HPDE6-E6E7 (cell line): ENCODE results near the gene CFAP20DC.
A peak's percentile ranks its signal among the peaks of the same experiment; 100 is the strongest.
"Not testable (repeated sequence)": the region's sequence is repeated elsewhere in the genome, so short reads cannot be mapped to it uniquely, and the experiment has no call there.

Source experiments
- DNase-seq: peaks from one replicate; pipeline ENCODE4 v3.0.0; 2011; ENCODE audit warnings: missing footprints; ENCODE audit errors: extremely low spot score

CFAP20DC gene

DNA sequence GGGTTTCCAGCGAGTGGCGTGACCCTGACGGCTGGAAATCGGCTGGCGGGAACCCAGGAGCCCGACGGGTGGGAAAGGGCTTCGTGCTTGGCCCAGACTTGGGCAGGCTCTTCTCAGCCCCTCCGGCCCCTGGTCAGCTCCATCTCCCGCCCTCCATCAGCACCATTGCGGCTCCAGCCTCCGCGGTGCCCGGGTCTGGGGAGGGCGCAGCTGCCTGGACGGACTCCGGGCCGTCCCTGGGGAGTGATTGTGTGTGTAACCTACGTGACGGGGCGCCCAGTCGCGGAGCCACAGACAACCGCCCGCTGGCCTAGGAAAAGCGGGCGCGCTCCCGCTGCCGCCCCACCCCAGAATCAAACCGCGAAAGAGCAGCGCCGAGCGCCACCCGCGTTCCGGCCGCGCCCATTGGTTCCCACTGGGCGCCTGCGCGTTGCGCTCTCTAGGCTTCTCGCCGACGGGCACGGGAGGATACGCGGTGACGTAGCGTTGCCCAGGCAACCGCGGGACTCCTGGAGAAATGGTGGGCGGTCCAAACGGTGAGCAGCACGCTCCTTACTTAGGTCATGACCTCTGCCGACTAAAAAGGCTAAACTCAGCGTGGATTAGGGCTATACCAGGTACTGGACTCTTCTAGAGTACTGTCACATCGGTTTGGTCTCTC, at the start of gene CFAP20DC:
Gene CFAP20DC (minus strand): TSS at position 355 of the 661 bp plus-strand sequence. CDS start 394 bp downstream, outside the sequence.
- peak; percentile 66 for DNase-seq

DNA sequence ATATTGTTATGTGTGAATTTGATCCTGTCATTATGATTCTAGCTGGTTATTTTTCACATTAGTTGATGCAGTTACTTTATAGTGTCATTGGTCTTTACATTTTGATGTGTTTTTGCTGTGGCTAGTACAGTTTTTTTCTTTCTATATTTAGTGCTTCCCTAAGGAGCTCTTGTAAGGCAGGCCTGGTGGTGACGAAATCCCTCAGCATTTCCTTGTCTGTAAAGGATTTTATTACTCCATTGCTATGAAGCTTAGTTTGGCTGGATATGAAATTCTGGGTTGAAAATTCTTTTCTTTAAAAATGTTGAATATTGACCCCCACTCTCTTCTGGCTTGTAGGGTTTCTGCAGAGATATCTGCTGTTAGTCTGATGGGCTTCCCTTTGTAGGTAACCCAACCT, 48.7 kb upstream of the CFAP20DC start:
- DNase-seq, result not testable (repeated sequence)

DNA sequence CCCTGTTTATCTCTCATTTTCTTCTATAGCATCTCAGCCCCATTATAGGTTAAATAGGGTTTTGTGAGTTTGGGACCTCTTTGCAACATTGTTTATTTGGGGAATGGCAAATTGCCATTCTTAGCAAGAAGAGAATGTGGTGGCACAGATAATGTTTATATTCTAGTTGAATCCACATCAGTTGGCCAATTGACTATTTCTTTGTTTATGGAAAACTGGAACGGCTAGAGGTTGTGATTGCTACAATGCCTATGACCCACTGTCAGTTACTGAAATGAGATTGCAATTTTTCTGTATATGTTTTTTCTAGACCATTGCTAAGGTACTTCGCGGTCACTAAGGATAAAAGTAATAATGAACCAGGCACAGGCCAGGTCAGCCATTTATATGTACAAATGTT, 44.6 kb upstream of the CFAP20DC start:
- DNase-seq, result no peak

DNA sequence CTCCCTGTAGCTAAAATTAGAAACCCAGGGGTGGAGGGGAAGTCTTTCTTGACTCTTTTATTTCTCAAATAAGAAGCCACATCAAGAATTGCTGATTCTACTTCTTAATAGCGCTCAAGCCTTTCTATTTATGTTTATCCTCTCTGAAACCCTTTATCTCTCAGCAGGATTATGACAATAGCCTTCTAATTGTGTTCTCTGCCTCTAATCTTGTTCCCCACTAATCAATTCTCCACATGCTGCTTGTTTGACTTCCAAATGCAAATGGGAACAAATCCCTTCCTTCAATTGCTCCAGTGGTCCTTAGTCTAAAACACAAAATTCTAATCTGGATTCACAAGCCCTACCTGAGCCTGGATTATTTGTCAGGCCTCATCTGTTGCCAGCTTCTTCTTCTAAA, 43.7 kb upstream of the CFAP20DC start:
- DNase-seq, result no peak

DNA sequence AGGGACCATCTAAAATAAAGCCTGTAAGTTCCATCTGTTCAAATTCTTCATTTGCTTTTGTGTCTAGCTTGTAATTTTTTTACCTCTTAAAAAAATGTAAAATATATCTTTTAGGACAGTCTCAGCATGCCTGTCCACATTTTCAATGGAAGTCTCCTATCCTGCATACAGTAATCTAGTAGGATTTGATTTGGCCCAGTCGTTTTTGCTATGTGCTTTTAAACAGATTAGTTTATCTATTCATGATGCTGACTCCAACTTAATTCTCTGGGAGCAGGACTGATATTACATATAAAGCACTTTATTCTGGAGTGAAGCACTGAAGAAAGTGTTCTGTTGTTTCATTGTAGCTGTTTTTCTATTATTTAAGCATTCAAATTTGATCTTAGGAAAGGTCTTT, 38.9 kb upstream of the CFAP20DC start:
- no peak for DNase-seq

DNA sequence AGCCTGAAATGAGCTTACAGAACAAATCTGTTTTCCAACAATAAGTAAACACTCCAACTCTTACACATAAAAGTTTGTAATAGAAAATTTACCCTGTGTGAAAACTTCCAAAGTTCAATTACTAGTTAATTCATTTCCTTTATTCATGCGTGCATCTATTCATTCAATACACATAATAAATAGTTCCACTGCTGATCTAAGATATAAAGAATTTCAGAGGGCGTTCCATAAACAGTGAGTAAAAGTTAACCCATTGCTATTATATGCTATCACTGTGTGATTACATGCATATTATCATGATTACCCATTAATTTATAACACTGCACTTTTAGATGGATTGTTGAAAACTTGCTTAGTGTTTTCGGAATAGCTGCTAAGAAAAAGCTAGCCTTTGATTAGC, 36.2 kb upstream of the CFAP20DC start:
- no peak for DNase-seq

DNA sequence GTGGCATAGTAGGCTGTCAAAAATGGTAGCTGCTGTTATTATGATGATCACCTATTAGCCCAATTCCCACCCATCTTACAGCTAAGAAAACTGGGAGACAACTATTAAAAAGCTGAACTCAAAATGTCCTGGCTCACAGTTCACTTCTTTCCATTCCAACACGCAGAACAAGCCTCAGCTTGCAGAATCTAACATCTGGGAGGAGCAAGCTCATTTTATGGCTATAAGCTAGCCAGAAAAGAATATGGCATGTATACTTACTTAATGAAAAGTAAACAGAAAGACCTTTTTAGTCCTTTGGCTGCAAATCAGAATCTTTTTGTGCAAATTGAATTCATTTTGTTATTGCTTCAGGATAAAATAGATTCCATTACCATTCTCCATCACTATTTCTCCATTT, 34.8 kb upstream of the CFAP20DC start:
- DNase-seq, result no peak

DNA sequence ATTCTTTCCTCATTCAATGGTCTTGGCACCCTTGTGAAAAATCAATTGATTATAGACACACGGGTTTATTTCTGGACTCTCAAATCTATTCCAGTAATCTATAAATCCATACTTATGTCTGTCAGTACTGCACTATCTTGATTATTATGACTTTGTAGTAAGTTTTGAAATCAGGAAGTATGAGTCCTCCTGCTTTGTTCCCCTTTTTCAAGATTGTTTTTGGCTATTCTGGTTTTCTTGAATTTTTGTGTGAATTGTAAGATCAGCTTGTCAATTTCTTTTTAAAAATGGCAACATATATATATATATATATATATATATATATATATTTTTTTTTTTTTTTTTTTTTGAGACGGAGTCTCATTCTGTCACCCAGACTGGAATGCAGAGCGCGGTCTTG, 32.3 kb upstream of the CFAP20DC start:
- no peak for DNase-seq

DNA sequence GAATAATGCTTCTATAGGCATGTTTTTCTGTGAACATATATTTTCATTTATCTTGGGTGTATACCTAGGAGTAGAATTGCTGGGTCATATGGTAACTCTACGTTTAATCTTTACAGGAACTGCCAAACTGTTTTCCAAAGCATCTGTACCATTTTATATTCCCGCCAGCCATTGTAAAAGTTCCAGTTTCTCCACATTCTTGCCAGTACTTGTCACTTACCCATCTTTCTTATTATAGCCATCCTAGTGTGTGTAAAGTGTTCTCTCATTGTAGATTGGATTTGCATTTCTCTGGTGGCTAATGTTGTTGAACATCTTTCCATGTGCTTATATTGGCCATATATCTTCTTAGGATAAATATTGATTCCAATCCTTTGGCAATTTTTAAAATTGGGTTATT, 31.2 kb upstream of the CFAP20DC start:
- no peak for DNase-seq

DNA sequence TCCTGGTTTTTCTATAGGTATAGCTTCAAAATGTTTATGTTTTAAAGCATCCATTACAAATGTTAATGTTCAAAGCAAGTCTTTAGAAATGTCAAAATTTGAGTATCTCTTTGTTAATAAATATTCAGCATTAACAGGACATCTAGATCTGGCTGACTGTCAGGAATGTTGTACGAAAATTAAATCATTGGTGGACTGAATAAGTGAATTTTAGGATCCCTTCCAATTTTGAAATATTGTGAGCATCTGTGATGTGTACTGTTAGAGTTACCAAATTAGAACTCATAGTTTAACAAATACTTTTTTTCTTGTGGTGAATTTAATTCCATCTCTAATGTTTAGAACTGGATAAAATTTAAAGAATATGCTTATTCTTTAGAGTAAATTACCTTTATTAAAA, 30.1 kb upstream of the CFAP20DC start:
- DNase-seq, result no peak

DNA sequence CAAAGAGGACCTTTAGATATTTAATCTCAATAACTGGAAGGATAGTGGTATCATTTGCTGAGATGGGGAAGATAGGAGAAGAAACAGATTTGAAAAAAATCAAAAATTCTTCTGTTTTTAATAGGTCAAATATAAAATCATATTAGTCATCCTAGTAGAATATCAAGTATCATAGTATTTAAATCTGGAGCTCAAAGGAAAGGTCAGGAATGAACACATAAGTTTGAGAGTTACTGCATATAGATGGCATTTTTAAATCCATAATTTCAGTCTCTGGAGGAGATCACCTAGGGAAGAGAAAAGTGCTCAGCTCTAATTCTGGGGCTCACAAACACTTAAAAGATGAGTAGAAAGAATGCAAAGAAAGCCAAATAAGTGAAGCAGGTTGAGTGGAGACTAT, 24.9 kb upstream of the CFAP20DC start:
- no peak for DNase-seq

DNA sequence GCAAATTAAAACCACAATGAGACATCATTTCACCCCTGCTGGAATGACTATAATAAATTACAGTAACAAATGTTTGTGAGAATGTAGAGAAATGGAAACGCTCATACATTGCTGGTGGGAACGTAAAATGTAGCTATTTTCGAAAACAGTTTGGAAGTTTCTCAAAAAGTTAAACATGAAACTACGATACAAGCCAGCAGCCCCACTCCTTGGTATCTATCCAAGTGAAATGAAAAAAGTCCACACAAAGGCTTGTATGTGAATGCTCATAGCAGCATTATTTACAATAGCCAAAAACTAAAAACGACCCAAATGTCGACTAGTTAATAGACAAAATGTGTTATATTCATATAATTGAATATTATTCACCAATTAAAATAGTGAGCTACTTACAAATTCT, 22.9 kb upstream of the CFAP20DC start:
- no peak for DNase-seq

DNA sequence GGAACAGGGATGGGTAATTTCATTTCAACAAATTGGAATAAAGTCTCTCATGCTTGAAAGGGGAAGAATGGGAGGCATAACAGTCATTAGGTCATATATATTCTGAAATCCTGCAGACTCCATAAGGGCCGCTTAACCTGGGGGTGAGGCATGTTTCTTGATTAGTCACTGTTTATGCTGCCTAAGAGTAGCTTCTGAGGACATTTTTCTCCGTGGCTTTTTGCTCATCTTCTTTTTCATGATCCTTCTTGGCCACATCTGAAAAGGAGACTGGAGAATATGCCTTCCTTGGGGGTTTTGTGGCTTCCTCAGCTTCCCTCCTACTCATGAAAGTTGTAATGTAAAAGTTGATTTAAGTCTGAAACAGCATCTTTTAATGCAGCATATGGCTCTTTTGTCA, 20.0 kb upstream of the CFAP20DC start:
- no peak for DNase-seq

DNA sequence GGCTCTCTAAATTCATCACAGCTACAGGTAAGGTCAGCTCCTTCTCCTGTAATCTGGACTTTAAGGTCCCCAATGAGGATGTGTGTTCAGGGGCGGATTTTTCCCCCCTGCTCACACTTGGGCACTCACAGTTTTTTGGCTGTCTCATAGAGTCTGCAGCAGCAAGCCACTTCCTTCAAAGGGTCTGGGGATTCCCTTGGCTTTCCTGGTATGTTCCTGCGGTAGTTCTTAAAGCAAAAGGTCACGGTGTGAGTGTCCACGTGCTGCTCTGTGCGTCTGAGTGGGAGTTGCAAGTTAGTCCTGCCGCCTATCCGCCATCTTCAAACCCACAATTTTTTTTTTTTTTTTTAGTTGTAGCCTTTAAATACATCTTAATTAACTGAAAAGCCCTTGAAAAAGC, 15.4 kb upstream of the CFAP20DC start:
- DNase-seq, result no peak

DNA sequence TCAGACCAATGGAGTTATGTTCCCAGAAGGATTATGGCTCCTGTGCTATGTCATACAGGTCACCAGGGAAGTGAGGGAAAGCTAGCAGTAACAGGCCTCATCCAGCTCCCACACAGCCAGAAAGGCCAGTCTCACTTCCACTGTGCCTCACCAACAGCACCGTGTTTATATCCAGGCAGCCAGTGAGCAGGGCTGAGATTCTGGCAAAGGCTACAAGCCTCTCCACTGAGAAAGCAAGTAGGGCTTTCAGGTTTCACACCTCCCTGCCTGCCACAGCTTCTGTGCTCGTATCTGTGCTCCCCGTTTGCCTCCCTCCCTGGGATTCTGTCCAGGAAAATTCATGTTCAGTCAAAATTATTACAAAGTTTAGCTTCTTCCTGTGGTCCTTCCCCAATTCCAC, 14.9 kb upstream of the CFAP20DC start:
- no peak for DNase-seq

DNA sequence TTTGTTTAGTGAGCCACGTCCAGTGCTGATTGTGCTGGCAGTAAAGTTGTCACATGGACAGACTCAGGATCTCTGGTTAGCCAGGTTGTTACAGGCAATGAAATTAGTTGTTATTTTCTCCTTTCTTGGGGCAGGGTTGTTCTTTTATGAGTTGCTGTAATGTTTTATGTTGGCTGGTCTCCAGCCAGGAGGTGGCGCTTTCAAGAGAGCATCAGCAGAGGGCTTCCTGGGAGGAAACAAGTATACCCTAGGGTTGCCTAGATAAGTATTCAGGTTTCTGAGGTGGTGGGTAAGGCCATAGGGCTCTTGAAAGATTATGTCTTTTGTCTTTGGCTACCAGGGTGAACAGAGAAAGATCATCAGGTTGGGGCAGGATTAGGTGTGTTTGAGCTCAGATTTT, 14.5 kb upstream of the CFAP20DC start:
- no peak for DNase-seq

DNA sequence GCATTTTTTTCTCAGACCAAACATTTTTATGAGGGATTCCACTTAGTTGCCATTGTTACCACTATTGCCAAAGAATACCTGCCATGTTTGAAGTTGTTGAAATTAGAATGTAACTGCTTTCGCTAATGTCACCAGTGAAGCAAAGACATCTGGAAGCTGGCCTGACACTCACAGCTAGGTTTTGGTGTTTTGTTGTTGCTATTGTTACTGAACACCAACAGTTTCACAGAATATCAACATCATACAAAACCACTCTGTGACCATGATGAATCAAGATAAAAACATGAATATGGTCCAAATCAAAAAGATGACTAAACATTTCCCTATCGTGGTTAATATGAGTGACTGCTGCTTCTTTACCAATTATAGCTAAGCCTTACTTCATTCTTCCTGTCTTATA, 6.9 kb upstream of the CFAP20DC start:
- DNase-seq, result no peak

DNA sequence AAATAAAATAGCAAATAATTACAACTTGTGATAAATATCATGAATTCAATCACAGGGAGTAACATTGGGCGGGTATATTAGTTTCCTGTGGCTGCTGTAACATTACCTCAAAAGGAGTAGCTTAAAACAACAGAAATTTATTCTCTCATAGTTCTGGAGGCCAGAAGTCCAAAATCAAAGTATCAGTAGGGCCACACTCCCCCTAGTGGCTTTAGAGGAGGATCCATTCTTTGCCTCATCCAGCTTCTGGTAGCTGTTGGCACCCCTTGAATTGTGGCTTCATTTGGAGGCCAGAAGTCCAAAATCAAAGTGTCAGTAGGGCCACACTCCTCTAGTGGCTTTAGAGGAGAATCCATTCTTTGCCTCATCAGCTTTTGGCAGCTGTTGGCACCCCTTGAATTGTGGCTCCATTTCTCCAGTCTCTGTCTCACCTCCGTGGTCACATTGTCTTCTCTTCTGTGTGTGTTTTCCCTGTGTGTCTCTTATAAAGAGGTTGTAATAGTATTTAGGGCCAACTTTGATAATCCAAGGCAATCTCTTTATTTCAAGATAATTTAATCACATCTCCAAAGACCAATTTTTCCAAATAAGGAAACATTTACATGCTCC, 3.1 kb upstream of the CFAP20DC start:
- DNase-seq, result no peak

DNA sequence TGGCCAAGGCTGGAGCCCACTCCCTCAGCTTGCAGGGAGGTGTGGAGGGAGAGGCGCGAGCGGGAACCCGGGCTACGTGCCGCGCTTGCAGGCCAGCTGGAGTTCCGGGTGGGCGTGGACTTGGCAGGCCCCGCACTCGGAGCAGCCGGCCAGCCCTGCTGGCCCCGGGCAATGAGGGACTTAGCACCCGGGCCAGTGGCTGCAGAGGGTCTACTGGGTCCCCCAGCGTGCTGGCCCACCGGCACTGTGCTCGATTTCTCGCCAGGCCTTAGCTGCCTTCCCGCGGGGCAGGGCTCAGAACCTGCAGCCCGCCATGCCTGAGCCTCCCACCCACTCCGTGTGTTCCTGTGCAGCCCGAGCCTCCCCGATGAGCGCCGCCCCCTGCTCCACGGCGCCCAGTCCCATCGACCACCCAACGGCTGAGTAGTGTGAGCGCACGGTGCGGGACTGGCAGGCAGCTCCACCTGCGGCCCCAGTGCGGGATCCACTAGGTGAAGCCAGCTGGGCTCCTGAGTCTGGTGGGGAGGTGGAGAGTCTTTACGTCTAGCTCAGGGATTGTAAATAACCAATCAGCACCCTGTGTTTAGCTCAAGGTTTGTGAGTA, 1.1 kb upstream of the CFAP20DC start:
- not testable (repeated sequence) for DNase-seq

DNA sequence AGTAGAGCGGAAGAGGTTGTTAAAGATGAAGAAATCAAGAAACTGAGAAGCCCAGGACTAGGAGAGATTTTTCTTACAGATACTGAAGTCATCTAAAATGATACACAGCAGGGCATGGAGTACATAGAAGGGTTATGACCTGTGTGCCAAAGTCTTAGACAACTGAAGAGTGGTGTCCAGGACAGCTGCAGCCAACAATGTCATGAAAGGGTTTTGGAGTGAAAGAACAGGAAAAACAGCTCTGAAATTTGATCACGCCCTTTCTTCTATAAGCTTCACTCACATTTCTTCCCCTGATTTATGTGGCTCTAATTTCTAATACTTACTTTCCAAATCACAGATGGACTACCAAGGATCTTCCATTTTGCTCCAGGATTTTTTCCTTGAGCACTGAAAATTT, 3.0 kb downstream of the CFAP20DC start:
- no peak for DNase-seq

DNA sequence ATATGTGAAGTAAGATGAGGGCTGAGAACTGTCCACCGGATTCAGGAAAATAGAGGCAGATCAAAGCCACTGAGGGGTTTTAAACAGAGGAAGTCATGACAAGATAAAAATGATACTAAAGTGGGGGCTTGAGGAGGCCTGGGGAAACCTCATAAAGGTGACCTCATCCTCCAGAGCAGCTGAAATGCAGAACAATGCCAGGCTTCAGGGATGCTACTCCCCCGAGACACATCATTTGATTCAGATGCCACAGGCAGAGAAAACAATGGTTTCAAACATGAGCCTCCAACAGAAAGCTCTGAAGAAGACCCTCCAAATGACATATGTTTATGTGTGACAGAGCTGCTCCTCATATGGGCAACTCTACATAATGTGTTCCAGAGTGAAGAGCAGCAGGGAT, 6.4 kb downstream of the CFAP20DC start:
- DNase-seq, result no peak

DNA sequence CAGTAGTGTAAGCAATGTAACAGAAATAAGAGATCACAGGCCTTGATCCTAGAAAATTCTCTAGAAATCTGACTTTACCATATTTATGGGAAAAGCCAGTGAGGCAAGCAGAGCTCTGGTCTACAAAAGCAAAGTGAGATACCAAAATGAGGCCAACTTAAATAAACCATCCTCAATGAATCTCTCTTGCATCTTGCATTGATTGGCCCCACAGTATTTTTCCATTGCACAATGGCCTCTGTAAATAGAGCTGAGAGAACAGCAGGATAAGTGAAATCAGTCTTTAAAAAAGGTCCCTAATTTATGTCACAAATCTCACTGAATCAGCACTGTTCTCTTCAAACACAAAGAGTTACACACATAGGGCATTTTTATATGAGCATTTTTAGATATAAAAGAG, 8.9 kb downstream of the CFAP20DC start:
- no peak for DNase-seq

DNA sequence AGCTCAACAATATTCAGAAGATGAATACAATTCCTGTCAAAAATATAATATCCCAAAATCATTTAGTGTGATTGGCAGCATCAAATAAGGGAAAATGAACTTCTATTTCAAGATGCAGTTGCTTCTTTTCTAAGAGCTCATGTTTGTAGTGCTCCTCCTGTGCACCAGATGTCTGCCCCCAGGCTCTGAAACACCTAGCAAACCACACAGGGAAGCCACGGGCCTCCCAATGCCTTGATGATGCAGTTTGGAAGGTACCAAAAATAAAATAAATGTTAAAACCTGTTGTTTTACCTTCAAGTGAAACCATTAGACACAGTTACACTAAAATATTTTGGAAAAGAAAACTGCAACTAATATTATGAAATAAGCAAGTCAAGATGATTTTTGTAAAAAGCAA, 22.2 kb downstream of the CFAP20DC start:
- no peak for DNase-seq

DNA sequence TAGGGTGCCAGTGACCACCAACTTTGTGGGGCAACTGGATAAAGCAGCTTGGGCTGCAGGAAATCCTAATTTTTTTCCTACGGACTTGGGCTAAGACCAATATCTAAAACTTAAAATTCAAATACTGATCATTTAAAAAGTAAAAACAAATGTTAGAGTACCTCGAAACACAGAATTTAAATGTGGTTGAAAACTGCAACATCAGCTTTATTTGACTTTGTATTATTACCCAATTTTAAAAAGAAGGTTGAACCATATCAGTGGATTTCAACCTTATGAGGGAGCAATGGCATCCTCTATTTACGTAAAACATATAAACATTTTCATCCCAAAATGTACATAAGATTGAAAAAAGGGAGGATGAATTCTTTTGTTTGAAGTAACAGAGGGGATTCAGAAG, 26.2 kb downstream of the CFAP20DC start:
- DNase-seq, result no peak
